GM19455 (cell line): ENCODE data around the gene SEMA4B.
"Not testable (repeated sequence)": the region's sequence is repeated elsewhere in the genome, so short reads cannot be mapped to it uniquely, and the experiment has no call there.

Experiments used
- ATAC-seq: cut with Tn5 transposase; IDR thresholded peaks from one replicate; pipeline ENCODE4 v1.9.1; 2021; ENCODE audit not compliant: unreplicated experiment

SEMA4B gene

GRCh38 chr15:90178468-90179435 is 22.4 kb upstream of the SEMA4B start:
- peak; percentile 69 for ATAC-seq

- no peak for ATAC-seq
These were observed 19.4 kb upstream of the SEMA4B start for GRCh38 chr15:90181776-90182175.

- peak; percentile 50 for ATAC-seq
These were observed 16.9 kb upstream of the SEMA4B start for GRCh38 chr15:90184119-90184785.

- peak; percentile 77 for ATAC-seq
These were observed 16.1 kb upstream of the SEMA4B start for GRCh38 chr15:90184786-90185704.

GRCh38 chr15:90187257-90187868 is 13.8 kb upstream of the SEMA4B start:
- no peak for ATAC-seq

- not testable (repeated sequence) for ATAC-seq
These were observed 13.1 kb upstream of the SEMA4B start for GRCh38 chr15:90188065-90188464.

GRCh38 chr15:90188914-90189748 is 12.0 kb upstream of the SEMA4B start:
- no peak for ATAC-seq

- ATAC-seq, result no peak
These were observed 11.2 kb upstream of the SEMA4B start for GRCh38 chr15:90189781-90190467.

- peak; percentile 66 for ATAC-seq
These were observed 10.4 kb upstream of the SEMA4B start for GRCh38 chr15:90190606-90191343.

GRCh38 chr15:90191344-90191687 is 9.8 kb upstream of the SEMA4B start:
- peak; percentile 23 for ATAC-seq

GRCh38 chr15:90191794-90192509 is 9.2 kb upstream of the SEMA4B start:
- peak; percentile 66 for ATAC-seq

GRCh38 chr15:90192961-90193786 is 8.0 kb upstream of the SEMA4B start:
- no peak for ATAC-seq

- ATAC-seq, result no peak
These were observed 6.5 kb upstream of the SEMA4B start for GRCh38 chr15:90194655-90195054.

- peak; percentile 15 for ATAC-seq
These were observed 498 bp upstream of the SEMA4B start for GRCh38 chr15:90200534-90201129.

GRCh38 chr15:90201944-90202375 is 830 bp downstream of the SEMA4B start:
- no peak for ATAC-seq

GRCh38 chr15:90202929-90203328 is 1.8 kb downstream of the SEMA4B start:
- ATAC-seq, result no peak

- ATAC-seq, result no peak
These were observed 2.3 kb downstream of the SEMA4B start for GRCh38 chr15:90203473-90203872.
